WTC11 (cell line): ENCODE data around the gene SMIM1. TPM values are rescaled to one million over a fixed set of nuclear protein-coding genes. Genes with fewer than 3 reads are reported as not detected.

ENCODE experiments used
- ATAC-seq: fragments of 200-7000 bp; cut with Tn5 transposase; 2 replicates; pipeline ENCODE4 v1.10.0; 2021; ENCODE audit warnings: mild to moderate bottlenecking, moderate library complexity
- CTCF ChIA-PET: fragments of 300-600 bp; sonication (Branson Sonifier 250); formaldehyde crosslinking; loops from one replicate; lab custom pipeline; 2021; ENCODE audit warnings: antibody characterized with exemption; lab: Charles Lee
- POLR2A ChIA-PET: fragments of 350-600 bp; sonication (Branson Sonifier 250); formaldehyde crosslinking; loops from one replicate; lab custom pipeline; 2021; ENCODE audit warnings: antibody characterized with exemption; lab: Charles Lee
- DNase-seq: peaks from one replicate; pipeline ENCODE4 v3.0.0; 2021; ENCODE audit warnings: low spot score
- H3K27ac Mint-ChIP-seq: 2 replicates; pipeline ENCODE4 v1.8.0; 2021; ENCODE audit warnings: mixed read lengths
- H3K27me3 Mint-ChIP-seq: 2 replicates; pipeline ENCODE4 v1.8.0; 2021; ENCODE audit warnings: low read depth, mild to moderate bottlenecking, moderate library complexity, mixed read lengths
- H3K36me3 Mint-ChIP-seq: 2 replicates; pipeline ENCODE4 v1.8.0; 2021; ENCODE audit warnings: mixed read lengths
- H3K4me1 Mint-ChIP-seq: 2 replicates; pipeline ENCODE4 v1.8.0; 2022; ENCODE audit warnings: mixed read lengths
- H3K4me3 Mint-ChIP-seq: 2 replicates; pipeline ENCODE4 v1.8.0; 2021; ENCODE audit warnings: mild to moderate bottlenecking, moderate library complexity, mixed read lengths
- H3K9me3 Mint-ChIP-seq: 2 replicates; pipeline ENCODE4 v1.8.0; 2021; ENCODE audit warnings: mixed read lengths
- CREB1 ChIP-seq: sonication (generic); formaldehyde crosslinking; IDR thresholded peaks from 2 replicates; pipeline ENCODE4 v1.8.0; 2023; ENCODE audit warnings: mild to moderate bottlenecking, missing genetic modification reagents
- E2F1 ChIP-seq: sonication (generic); formaldehyde crosslinking; IDR thresholded peaks from 2 replicates; pipeline ENCODE4 v1.8.0; 2022; ENCODE audit warnings: mild to moderate bottlenecking, missing genetic modification reagents
- ETV6 ChIP-seq: sonication (generic); formaldehyde crosslinking; IDR thresholded peaks from 2 replicates; pipeline ENCODE4 v1.8.1; 2022; ENCODE audit warnings: mild to moderate bottlenecking, missing genetic modification reagents
- FOXJ3 ChIP-seq: sonication (generic); formaldehyde crosslinking; IDR thresholded peaks from 2 replicates; pipeline ENCODE4 v1.9.0; 2021; ENCODE audit warnings: missing genetic modification reagents, mild to moderate bottlenecking, borderline replicate concordance
- FOXP4 ChIP-seq: sonication (generic); formaldehyde crosslinking; IDR thresholded peaks from 2 replicates; pipeline ENCODE4 v1.8.0; 2022; ENCODE audit warnings: mild to moderate bottlenecking, missing genetic modification reagents
- GABPB1 ChIP-seq: sonication (generic); formaldehyde crosslinking; IDR thresholded peaks from 2 replicates; pipeline ENCODE4 v1.8.1; 2023; ENCODE audit warnings: mild to moderate bottlenecking, missing genetic modification reagents
- HMGA2 ChIP-seq: fragments of 250-450 bp; sonication (Bioruptor Pico); IDR thresholded peaks from 2 replicates; pipeline ENCODE4 v1.4.0; 2021; ENCODE audit warnings: mild to moderate bottlenecking, moderate library complexity
- NFATC4 ChIP-seq: fragments of 250-450 bp; sonication (Bioruptor Pico); IDR thresholded peaks from 2 replicates; pipeline ENCODE4 v1.9.0; 2021; ENCODE audit warnings: mild to moderate bottlenecking
- NFE2L1 ChIP-seq: sonication (generic); formaldehyde crosslinking; IDR thresholded peaks from 2 replicates; pipeline ENCODE4 v1.8.1; 2023; ENCODE audit warnings: missing genetic modification reagents
- NR3C1 ChIP-seq: sonication (generic); formaldehyde crosslinking; conservative IDR thresholded peaks from 2 replicates; pipeline ENCODE4 v1.8.1; 2023; ENCODE audit warnings: low read depth, mild to moderate bottlenecking, missing genetic modification reagents
- TEAD1 ChIP-seq: sonication (generic); formaldehyde crosslinking; IDR thresholded peaks from 2 replicates; pipeline ENCODE4 v1.8.0; 2022; ENCODE audit warnings: mild to moderate bottlenecking, missing genetic modification reagents
- ZBTB21 ChIP-seq: sonication (generic); formaldehyde crosslinking; IDR thresholded peaks from 2 replicates; pipeline ENCODE4 v1.8.1; 2023; ENCODE audit warnings: mild to moderate bottlenecking, missing genetic modification reagents, borderline replicate concordance
- ZNF121 ChIP-seq: sonication (generic); formaldehyde crosslinking; IDR thresholded peaks from 2 replicates; pipeline ENCODE4 v1.8.0; 2023; ENCODE audit warnings: missing genetic modification reagents
- ZNF263 ChIP-seq: sonication (generic); formaldehyde crosslinking; IDR thresholded peaks from 2 replicates; pipeline ENCODE4 v1.8.1; 2022; ENCODE audit warnings: low read depth, mild to moderate bottlenecking, moderate library complexity, missing genetic modification reagents
- ZNF396 ChIP-seq: fragments of 250-450 bp; sonication (Bioruptor Pico); IDR thresholded peaks from 2 replicates; pipeline ENCODE4 v1.8.0; 2021; ENCODE audit warnings: mild to moderate bottlenecking, moderate library complexity, borderline replicate concordance
- ZNF671 ChIP-seq: fragments of 250-450 bp; sonication (Bioruptor Pico); IDR thresholded peaks from 2 replicates; pipeline ENCODE4 v1.8.0; 2021; ENCODE audit warnings: mild to moderate bottlenecking
- total RNA-seq: library from RNA; stranded (reverse); gene quantifications from 3 replicates; pipeline ENCODE4 v1.2.3, GENCODE V29; 2021
- TF ChIP-seq, protein P1 (sequence below): sonication (generic); formaldehyde crosslinking; IDR thresholded peaks from 2 replicates; pipeline ENCODE4 v1.8.0; 2022; ENCODE audit warnings: missing genetic modification reagents
- TF ChIP-seq, protein P2 (sequence below): sonication (generic); formaldehyde crosslinking; IDR thresholded peaks from 2 replicates; pipeline ENCODE4 v1.8.1; 2022; ENCODE audit warnings: missing genetic modification reagents, borderline replicate concordance
- TF ChIP-seq, protein P3 (sequence below): sonication (generic); formaldehyde crosslinking; IDR thresholded peaks from 2 replicates; pipeline ENCODE4 v1.8.1; 2023; ENCODE audit warnings: mild to moderate bottlenecking, missing genetic modification reagents
- TF ChIP-seq, protein P4 (sequence below): sonication (generic); formaldehyde crosslinking; IDR thresholded peaks from 2 replicates; pipeline ENCODE4 v1.8.1; 2023; ENCODE audit warnings: mild to moderate bottlenecking, missing genetic modification reagents, moderate library complexity

SMIM1 gene
- total RNA-seq, 1 experiment from 2014 or later = 10.2 TPM

GRCh38 chr1:3817138-3817740 lies 44.7 kb downstream of the SMIM1 start:
- DNase-seq = no peak
- POLR2A ChIA-PET = interaction anchor here (1.1 kb wide), 1 partner anchor 10 kb away, joined by 3 read pairs; no protein-coding TSS in a partner anchor

GRCh38 chr1:3817821-3818597 lies 45.5 kb downstream of the SMIM1 start:
- Mint-ChIP-seq H3K4me1 (no peaks in the 10 kb centered on the region), H3K9me3 (no peaks in the 10 kb centered on the region), H3K36me3 (peaks cover 7% of the 10 kb centered on the region), H3K27me3 (no peaks in the 10 kb centered on the region), H3K4me3 (no peak overlapping the region), H3K27ac (peak overlapping the region; percentile 68; the same call in 1 of the 2 replicates)
- POLR2A ChIA-PET = no interaction called here
- CTCF ChIA-PET = interaction anchor here (1.2 to 1.4 kb wide), 2 partner anchors 10 to 33 kb away, joined by 3 to 4 read pairs; no protein-coding TSS in a partner anchor
- DNase-seq = no peak
- no peak; the same call in 1 of the 2 replicates for ATAC-seq
- TF ChIP-seq NFATC4 (CRISPR knock-in tag) (no peak), CREB1 (CRISPR knock-in tag) (no peak), GABPB1 (no peak), ZNF121 (CRISPR knock-in tag) (no peak), FOXJ3 (no peak), NFE2L1 (CRISPR knock-in tag) (no peak), HMGA2 (CRISPR knock-in tag) (no peak), E2F1 (no peak), NR3C1 (CRISPR knock-in tag) (no peak)
- TF ChIP-seq, protein P1, sequence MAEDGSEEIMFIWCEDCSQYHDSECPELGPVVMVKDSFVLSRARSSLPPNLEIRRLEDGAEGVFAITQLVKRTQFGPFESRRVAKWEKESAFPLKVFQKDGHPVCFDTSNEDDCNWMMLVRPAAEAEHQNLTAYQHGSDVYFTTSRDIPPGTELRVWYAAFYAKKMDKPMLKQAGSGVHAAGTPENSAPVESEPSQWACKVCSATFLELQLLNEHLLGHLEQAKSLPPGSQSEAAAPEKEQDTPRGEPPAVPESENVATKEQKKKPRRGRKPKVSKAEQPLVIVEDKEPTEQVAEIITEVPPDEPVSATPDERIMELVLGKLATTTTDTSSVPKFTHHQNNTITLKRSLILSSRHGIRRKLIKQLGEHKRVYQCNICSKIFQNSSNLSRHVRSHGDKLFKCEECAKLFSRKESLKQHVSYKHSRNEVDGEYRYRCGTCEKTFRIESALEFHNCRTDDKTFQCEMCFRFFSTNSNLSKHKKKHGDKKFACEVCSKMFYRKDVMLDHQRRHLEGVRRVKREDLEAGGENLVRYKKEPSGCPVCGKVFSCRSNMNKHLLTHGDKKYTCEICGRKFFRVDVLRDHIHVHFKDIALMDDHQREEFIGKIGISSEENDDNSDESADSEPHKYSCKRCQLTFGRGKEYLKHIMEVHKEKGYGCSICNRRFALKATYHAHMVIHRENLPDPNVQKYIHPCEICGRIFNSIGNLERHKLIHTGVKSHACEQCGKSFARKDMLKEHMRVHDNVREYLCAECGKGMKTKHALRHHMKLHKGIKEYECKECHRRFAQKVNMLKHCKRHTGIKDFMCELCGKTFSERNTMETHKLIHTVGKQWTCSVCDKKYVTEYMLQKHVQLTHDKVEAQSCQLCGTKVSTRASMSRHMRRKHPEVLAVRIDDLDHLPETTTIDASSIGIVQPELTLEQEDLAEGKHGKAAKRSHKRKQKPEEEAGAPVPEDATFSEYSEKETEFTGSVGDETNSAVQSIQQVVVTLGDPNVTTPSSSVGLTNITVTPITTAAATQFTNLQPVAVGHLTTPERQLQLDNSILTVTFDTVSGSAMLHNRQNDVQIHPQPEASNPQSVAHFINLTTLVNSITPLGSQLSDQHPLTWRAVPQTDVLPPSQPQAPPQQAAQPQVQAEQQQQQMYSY = no peak

More at GRCh38 chr1:3817138-3817740, 44.7 kb downstream of the SMIM1 start:
- Mint-ChIP-seq H3K27me3 (no peaks in the 10 kb centered on the region), H3K9me3 (no peaks in the 10 kb centered on the region), H3K36me3 (peaks cover 7% of the 10 kb centered on the region), H3K4me1 (no peaks in the 10 kb centered on the region)
- CTCF ChIA-PET = interaction anchor here (1.4 kb wide), 1 partner anchor 10 kb away, joined by 4 read pairs; no protein-coding TSS in a partner anchor
- no peak for ATAC-seq
- TF ChIP-seq FOXJ3 (no peak), ZBTB21 (CRISPR knock-in tag) (no peak), ZNF396 (CRISPR knock-in tag) (no peak), ZNF671 (CRISPR knock-in tag) (no peak), ZNF263 (no peak), FOXP4 (CRISPR knock-in tag) (no peak), NFE2L1 (CRISPR knock-in tag) (no peak), NFATC4 (CRISPR knock-in tag) (no peak), ETV6 (CRISPR knock-in tag) (no peak), TEAD1 (CRISPR knock-in tag) (no peak)
- TF ChIP-seq, protein P2, sequence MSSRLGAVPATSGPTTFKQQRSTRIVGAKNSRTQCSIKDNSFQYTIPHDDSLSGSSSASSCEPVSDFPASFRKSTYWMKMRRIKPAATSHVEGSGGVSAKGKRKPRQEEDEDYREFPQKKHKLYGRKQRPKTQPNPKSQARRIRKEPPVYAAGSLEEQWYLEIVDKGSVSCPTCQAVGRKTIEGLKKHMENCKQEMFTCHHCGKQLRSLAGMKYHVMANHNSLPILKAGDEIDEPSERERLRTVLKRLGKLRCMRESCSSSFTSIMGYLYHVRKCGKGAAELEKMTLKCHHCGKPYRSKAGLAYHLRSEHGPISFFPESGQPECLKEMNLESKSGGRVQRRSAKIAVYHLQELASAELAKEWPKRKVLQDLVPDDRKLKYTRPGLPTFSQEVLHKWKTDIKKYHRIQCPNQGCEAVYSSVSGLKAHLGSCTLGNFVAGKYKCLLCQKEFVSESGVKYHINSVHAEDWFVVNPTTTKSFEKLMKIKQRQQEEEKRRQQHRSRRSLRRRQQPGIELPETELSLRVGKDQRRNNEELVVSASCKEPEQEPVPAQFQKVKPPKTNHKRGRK (CRISPR knock-in tag) = no peak
- TF ChIP-seq, protein P3, sequence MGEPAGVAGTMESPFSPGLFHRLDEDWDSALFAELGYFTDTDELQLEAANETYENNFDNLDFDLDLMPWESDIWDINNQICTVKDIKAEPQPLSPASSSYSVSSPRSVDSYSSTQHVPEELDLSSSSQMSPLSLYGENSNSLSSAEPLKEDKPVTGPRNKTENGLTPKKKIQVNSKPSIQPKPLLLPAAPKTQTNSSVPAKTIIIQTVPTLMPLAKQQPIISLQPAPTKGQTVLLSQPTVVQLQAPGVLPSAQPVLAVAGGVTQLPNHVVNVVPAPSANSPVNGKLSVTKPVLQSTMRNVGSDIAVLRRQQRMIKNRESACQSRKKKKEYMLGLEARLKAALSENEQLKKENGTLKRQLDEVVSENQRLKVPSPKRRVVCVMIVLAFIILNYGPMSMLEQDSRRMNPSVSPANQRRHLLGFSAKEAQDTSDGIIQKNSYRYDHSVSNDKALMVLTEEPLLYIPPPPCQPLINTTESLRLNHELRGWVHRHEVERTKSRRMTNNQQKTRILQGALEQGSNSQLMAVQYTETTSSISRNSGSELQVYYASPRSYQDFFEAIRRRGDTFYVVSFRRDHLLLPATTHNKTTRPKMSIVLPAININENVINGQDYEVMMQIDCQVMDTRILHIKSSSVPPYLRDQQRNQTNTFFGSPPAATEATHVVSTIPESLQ (CRISPR knock-in tag) = no peak
- TF ChIP-seq, protein P4, sequence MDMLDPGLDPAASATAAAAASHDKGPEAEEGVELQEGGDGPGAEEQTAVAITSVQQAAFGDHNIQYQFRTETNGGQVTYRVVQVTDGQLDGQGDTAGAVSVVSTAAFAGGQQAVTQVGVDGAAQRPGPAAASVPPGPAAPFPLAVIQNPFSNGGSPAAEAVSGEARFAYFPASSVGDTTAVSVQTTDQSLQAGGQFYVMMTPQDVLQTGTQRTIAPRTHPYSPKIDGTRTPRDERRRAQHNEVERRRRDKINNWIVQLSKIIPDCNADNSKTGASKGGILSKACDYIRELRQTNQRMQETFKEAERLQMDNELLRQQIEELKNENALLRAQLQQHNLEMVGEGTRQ = no peak
- TF ChIP-seq, all 79 proteins: peak for 0
- no peak overlapping the region for H3K27ac Mint-ChIP-seq
- H3K4me3 Mint-ChIP-seq = no peak overlapping the region
